HepG2 (cell line): ENCODE measurements around the gene FCMR. TPM values are rescaled to one million over a fixed set of nuclear protein-coding genes. Genes with fewer than 3 reads are reported as not detected.

ENCODE experiments used
- ATAC-seq: fragments of 200-7000 bp; cut with Tn5 transposase; 3 replicates; pipeline ENCODE4 v1.9.1; 2020; ENCODE audit warnings: mild to moderate bottlenecking, moderate library complexity
- BruUV-seq: library from RNA; stranded (reverse); fragments of 400-500 nt; replicated peaks from 2 replicates; lab custom pipeline; 2021; lab: Mats Ljungman, UMichigan
- CTCF ChIA-PET: fragments of 300-600 bp; formaldehyde crosslinking; extraction: SDS; loops from one replicate; lab custom pipeline; 2021; ENCODE audit warnings: low total read pairs, inconsistent platforms, low intra/inter-chr PET ratio; lab: Yijun Ruan, JAX
- POLR2A ChIA-PET: fragments of 350-600 bp; sonication (Branson Sonifier 250); formaldehyde crosslinking; loops from one replicate; lab custom pipeline; 2020; ENCODE audit warnings: antibody characterized with exemption, inconsistent platforms; lab: Yijun Ruan, JAX
- DNase-seq: peaks from one replicate; pipeline ENCODE4 v3.0.0-alpha.2; 2015; ENCODE audit warnings: low spot score
- FAIRE-seq: peaks from 3 replicates; lab custom pipeline; 2011; peaks lifted over from hg19 to GRCh38; lab: Jason Lieb, UNC
- H2AFZ ChIP-seq: one replicate; pipeline ENCODE4 v1.6.1; 2011; ENCODE audit warnings: low read length, inconsistent platforms
- H3K27ac ChIP-seq: fragments of 300-600 bp; 3 replicates; pipeline ENCODE4 v1.8.0; 2011; ENCODE audit warnings: mixed run types, mild to moderate bottlenecking, mixed read lengths, low read length, inconsistent platforms; ENCODE audit not compliant: insufficient read depth; ENCODE audit errors: extremely low read length
- H3K27me3 ChIP-seq, 2 experiments: fragments of 200-600 bp in 1 of 2; 2 replicates in 1 of 2; 3 replicates in 1 of 2; pipeline versions ENCODE4 v1.6.0 to v1.8.0; 2011; ENCODE audit warnings: low read length in 2 of 2, mild to moderate bottlenecking in 2 of 2, moderate library complexity in 2 of 2, inconsistent platforms in 1 of 2; ENCODE audit not compliant: insufficient read depth in 2 of 2, control insufficient read depth in 1 of 2
- H3K36me3 ChIP-seq, 2 experiments: fragments of 200-600 bp in 1 of 2; replicated peaks in 1 of 2; 2 replicates in 1 of 2; 3 replicates in 1 of 2; pipeline versions ENCODE4 v1.5.1 to v1.8.0; 2011; ENCODE audit warnings: low read length in 2 of 2, inconsistent platforms in 1 of 2; ENCODE audit not compliant: insufficient read depth in 2 of 2, control insufficient read depth in 1 of 2
- H3K4me1 ChIP-seq: 2 replicates; pipeline ENCODE4 v1.5.1; 2012; ENCODE audit warnings: low read length, inconsistent platforms; ENCODE audit not compliant: insufficient read depth
- H3K4me2 ChIP-seq: 2 replicates; pipeline ENCODE4 v1.6.0; 2011; ENCODE audit warnings: low read depth, low read length, inconsistent platforms
- H3K4me3 ChIP-seq, 3 experiments: fragments of 200-600 bp in 1 of 3; sonication (generic), shearing (Covaris generic) in 1 of 3; replicated peaks in 1 of 3; 2 replicates each; pipeline ENCODE4 v1.5.1; 2011 to 2016; ENCODE audit warnings: low read length in 3 of 3, inconsistent platforms in 2 of 3, low read depth in 2 of 3, mild to moderate bottlenecking in 2 of 3, control low read depth in 1 of 3, mixed read lengths in 1 of 3; ENCODE audit not compliant: insufficient read depth in 1 of 3
- H3K79me2 ChIP-seq: one replicate; pipeline ENCODE4 v1.6.1; 2011; ENCODE audit warnings: low read length, inconsistent platforms; ENCODE audit not compliant: insufficient read depth
- H3K9ac ChIP-seq: 2 replicates; pipeline ENCODE4 v1.6.0; 2011; ENCODE audit warnings: mild to moderate bottlenecking, low read depth, low read length, inconsistent platforms; ENCODE audit not compliant: insufficient read depth
- H3K9me3 ChIP-seq: 2 replicates; pipeline ENCODE4 v1.5.1; 2012; ENCODE audit warnings: mild to moderate bottlenecking, low read length
- H4K20me1 ChIP-seq: 2 replicates; pipeline ENCODE4 v1.6.0; 2011; ENCODE audit warnings: inconsistent platforms, mild to moderate bottlenecking, low read length, moderate library complexity; ENCODE audit not compliant: insufficient read depth
- FOXA3 ChIP-seq: IDR thresholded peaks from 2 replicates; pipeline ENCODE4 v1.6.1; 2016; ENCODE audit warnings: missing genetic modification reagents, missing compliant biosample characterization
- STAG1 ChIP-seq: sonication (generic); formaldehyde crosslinking; IDR thresholded peaks from 2 replicates; pipeline ENCODE4 v1.4.0; 2020; ENCODE audit warnings: missing genetic modification reagents
- TSC22D2 ChIP-seq: sonication (generic); formaldehyde crosslinking; IDR thresholded peaks from 2 replicates; pipeline ENCODE4 v1.5.1; 2020; ENCODE audit warnings: missing genetic modification reagents, mild to moderate bottlenecking, borderline replicate concordance
- ZC3H4 ChIP-seq: sonication (generic); formaldehyde crosslinking; IDR thresholded peaks from 2 replicates; pipeline ENCODE4 v1.4.0; 2020; ENCODE audit warnings: missing genetic modification reagents, borderline replicate concordance
- ZNF724P ChIP-seq: sonication (generic); formaldehyde crosslinking; IDR thresholded peaks from 2 replicates; pipeline ENCODE4 v1.8.0; 2022; ENCODE audit warnings: missing genetic modification reagents, borderline replicate concordance
- ZNF850 ChIP-seq: sonication (generic); formaldehyde crosslinking; conservative IDR thresholded peaks from 2 replicates; pipeline ENCODE4 v1.9.0; 2021; ENCODE audit warnings: mild to moderate bottlenecking, missing genetic modification reagents
- WGBS: methylation state at CpG from one replicate; pipeline ENCODE4 v1.1.6; 2017; ENCODE audit warnings: low lambda C conversion rate; 5-methylcytosine and 5-hydroxymethylcytosine counted together
- in situ Hi-C: cut with HindIII; loops from 2 replicates; pipeline ENCODE4 v1.10.0; 2017; ENCODE audit warnings: low pct_unique_long_range_greater_than_20kb; ENCODE audit not compliant: extremely low pct_ligation_motif_present
- intact Hi-C: fragments of 100-400 bp; cut with micrococcal nuclease; formaldehyde crosslinking; loops from one replicate; pipeline ENCODE4 v1.10.0; 2022; ENCODE audit not compliant: unreplicated experiment
- polyA plus RNA-seq, 8 experiments: library from polyadenylated mRNA; depleted of rRNA in 3 of 8; stranded (reverse) in 7 of 8; unstranded in 1 of 8; fragments of >200 nt; fragmentation: Illumina TruSeq in 4 of 8; extraction: Trizol in 4 of 8; gene quantifications; 2 replicates each; pipeline versions ENCODE4 v1.2.1 to v1.2.3, GENCODE V29; 2011 to 2016; ENCODE audit warnings: low read depth in 4 of 8, missing spikeins in 1 of 8, mixed read lengths in 1 of 8; ENCODE audit not compliant: insufficient read depth in 1 of 8
- total RNA-seq, 5 experiments: library from RNA; depleted of rRNA; stranded (reverse); fragments of >200 nt; fragmentation: Illumina TruSeq; extraction: Trizol; gene quantifications; 2 replicates each; pipeline ENCODE4 v1.2.3, GENCODE V29; 2016; ENCODE audit warnings: low read depth in 1 of 5
- TF ChIP-seq, protein P1 (sequence below): sonication (generic); formaldehyde crosslinking; IDR thresholded peaks from 2 replicates; pipeline ENCODE4 v1.5.0; 2020; ENCODE audit warnings: mild to moderate bottlenecking, missing genetic modification reagents, moderate library complexity
- TF ChIP-seq, protein P2 (sequence below): sonication (generic); formaldehyde crosslinking; IDR thresholded peaks from 2 replicates; pipeline ENCODE4 v1.4.0; 2020; ENCODE audit warnings: mild to moderate bottlenecking, missing genetic modification reagents
- TF ChIP-seq, protein P3 (sequence below): sonication (generic); formaldehyde crosslinking; conservative IDR thresholded peaks from 2 replicates; pipeline ENCODE4 v1.8.0; 2022; ENCODE audit warnings: mild to moderate bottlenecking, moderate library complexity, missing genetic modification reagents
- TF ChIP-seq, protein P4 (sequence below): sonication (generic); formaldehyde crosslinking; IDR thresholded peaks from 2 replicates; pipeline ENCODE4 v1.4.0; 2020; ENCODE audit warnings: mild to moderate bottlenecking, missing genetic modification reagents

FCMR gene
- total and polyA plus RNA-seq, 2 of the 13 experiments (the other 11 are each of a cell fraction or from before 2014, with no cell fraction given) = not detected

DNA sequence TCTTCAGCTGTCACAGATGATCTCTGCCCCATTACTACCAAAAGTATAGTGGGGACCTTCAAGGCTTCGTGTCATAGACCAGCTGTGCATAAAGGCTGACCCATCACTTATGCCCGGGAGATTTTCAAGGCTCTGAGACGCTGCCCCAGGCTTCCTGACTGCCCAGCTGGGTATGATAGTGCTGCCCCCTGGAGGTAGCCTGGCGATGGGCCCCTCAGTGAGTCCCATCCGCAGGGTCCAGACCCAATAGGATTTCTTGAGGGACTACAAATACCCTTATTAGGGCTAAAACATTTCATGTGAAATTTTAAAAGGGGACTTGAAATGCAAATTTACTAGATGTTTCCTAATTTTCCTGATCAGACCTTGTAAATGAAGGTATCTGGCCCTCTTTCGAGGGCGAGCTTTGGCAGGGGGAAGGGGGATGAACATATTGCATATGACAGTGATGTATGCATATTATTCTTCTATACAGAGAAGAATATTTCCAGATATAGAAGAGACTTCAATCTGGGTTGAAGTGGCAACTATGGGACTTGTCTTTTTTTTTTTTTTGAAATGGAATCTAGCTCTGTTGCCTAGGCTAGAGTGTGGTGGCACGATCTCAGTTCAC, 11.7 kb upstream of the FCMR start:
- H3K4me2 ChIP-seq = no peak overlapping the region
- TF ChIP-seq, protein P1, sequence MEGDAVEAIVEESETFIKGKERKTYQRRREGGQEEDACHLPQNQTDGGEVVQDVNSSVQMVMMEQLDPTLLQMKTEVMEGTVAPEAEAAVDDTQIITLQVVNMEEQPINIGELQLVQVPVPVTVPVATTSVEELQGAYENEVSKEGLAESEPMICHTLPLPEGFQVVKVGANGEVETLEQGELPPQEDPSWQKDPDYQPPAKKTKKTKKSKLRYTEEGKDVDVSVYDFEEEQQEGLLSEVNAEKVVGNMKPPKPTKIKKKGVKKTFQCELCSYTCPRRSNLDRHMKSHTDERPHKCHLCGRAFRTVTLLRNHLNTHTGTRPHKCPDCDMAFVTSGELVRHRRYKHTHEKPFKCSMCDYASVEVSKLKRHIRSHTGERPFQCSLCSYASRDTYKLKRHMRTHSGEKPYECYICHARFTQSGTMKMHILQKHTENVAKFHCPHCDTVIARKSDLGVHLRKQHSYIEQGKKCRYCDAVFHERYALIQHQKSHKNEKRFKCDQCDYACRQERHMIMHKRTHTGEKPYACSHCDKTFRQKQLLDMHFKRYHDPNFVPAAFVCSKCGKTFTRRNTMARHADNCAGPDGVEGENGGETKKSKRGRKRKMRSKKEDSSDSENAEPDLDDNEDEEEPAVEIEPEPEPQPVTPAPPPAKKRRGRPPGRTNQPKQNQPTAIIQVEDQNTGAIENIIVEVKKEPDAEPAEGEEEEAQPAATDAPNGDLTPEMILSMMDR (CRISPR knock-in tag) = peak; percentile 60
- TF ChIP-seq STAG1 (CRISPR knock-in tag) = peak; percentile 35
- TF ChIP-seq, protein P2, sequence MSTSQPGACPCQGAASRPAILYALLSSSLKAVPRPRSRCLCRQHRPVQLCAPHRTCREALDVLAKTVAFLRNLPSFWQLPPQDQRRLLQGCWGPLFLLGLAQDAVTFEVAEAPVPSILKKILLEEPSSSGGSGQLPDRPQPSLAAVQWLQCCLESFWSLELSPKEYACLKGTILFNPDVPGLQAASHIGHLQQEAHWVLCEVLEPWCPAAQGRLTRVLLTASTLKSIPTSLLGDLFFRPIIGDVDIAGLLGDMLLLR (CRISPR knock-in tag) = no peak
- TF ChIP-seq, all 625 proteins: peak for 2
- in situ Hi-C loops (loop anchor here (5.0 to 10.0 kb wide), 2 partner anchors 49 to 141 kb away; no protein-coding TSS in a partner anchor), intact Hi-C loops (no loop called here)
- Histone ChIP-seq H2AFZ (no peak overlapping the region), H3K79me2 (no peaks in the 10 kb centered on the region), H4K20me1 (no peaks in the 10 kb centered on the region), H3K9me3 (no peaks in the 10 kb centered on the region), H3K36me3 (no peaks in the 10 kb centered on the region), H3K27me3 (peaks cover 2 to 3% of the 10 kb centered on the region in 2 experiments; a peak in 3 of 5 replicates), H3K4me1 (no peaks in the 10 kb centered on the region), H3K9ac (no peak overlapping the region), H3K4me3 (no peak overlapping the region), H3K27ac (no peak overlapping the region)
- POLR2A ChIA-PET = no interaction called here
- no TSS peak for BruUV-seq
- CTCF ChIA-PET = interaction anchor here (1.4 kb wide), 1 partner anchor 46 kb away, joined by 4 read pairs; no protein-coding TSS in a partner anchor
- no peak for DNase-seq
- no peak for FAIRE-seq
- WGBS = 24% methylated on average over 5 of the region's 8 CpGs
- peak; percentile 54 for ATAC-seq

DNA sequence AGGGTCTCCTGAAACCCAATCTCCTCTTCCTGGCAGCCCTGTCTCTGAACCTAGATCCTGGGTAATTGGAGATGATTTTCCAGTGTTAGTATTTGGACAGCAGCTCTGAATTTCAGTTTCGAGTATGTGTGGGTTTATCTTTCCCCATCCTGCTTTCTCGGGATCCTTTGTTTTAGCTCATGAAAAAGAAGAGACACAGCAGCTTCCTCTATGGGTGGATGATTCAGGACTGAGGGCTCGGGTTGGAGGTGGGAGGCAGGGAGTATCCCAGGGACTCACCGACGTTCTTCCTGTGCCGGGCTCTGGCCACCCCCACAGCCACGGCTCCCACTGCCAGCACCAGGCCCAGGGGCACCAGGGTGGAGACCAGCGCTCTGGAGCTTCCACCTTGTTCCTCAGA, 10.4 kb upstream of the FCMR start:
- no peaks in the 10 kb centered on the region for H4K20me1 ChIP-seq
- no peak overlapping the region for H3K4me3 ChIP-seq
- H3K9ac ChIP-seq = no peak overlapping the region
- no peaks in the 10 kb centered on the region for H3K79me2 ChIP-seq
- no peaks in the 10 kb centered on the region for H3K36me3 ChIP-seq
- no peak overlapping the region for H3K27ac ChIP-seq
- no peaks in the 10 kb centered on the region for H3K9me3 ChIP-seq
- ChIA-PET CTCF (no interaction called here), POLR2A (no interaction called here)
- ATAC-seq = no peak
- intact Hi-C loops = no loop called here
- no peak overlapping the region for H3K4me2 ChIP-seq
- BruUV-seq = no TSS peak
- DNase-seq = no peak
- 50% methylated on average over 7 of the region's 8 CpGs for WGBS
- H3K4me1 ChIP-seq = peaks cover 5% of the 10 kb centered on the region
- in situ Hi-C loops = loop anchor here (5.0 to 10.0 kb wide), 2 partner anchors 50 to 143 kb away; no protein-coding TSS in a partner anchor
- peaks cover 0 to 1% of the 10 kb centered on the region in 2 experiments; a peak in 3 of 5 replicates for H3K27me3 ChIP-seq
- no peak overlapping the region for H2AFZ ChIP-seq
- FAIRE-seq = no peak
- no peak for TF ChIP-seq ZNF724P (CRISPR knock-in tag)
- no peak for TF ChIP-seq ZNF850 (CRISPR knock-in tag)
- no peak for TF ChIP-seq TSC22D2 (CRISPR knock-in tag)
- TF ChIP-seq, protein P3, sequence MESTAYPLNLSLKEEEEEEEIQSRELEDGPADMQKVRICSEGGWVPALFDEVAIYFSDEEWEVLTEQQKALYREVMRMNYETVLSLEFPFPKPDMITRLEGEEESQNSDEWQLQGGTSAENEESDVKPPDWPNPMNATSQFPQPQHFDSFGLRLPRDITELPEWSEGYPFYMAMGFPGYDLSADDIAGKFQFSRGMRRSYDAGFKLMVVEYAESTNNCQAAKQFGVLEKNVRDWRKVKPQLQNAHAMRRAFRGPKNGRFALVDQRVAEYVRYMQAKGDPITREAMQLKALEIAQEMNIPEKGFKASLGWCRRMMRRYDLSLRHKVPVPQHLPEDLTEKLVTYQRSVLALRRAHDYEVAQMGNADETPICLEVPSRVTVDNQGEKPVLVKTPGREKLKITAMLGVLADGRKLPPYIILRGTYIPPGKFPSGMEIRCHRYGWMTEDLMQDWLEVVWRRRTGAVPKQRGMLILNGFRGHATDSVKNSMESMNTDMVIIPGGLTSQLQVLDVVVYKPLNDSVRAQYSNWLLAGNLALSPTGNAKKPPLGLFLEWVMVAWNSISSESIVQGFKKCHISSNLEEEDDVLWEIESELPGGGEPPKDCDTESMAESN (CRISPR knock-in tag) = no peak
- TF ChIP-seq FOXA3 = no peak
- no peak for TF ChIP-seq ZC3H4 (CRISPR knock-in tag)
- TF ChIP-seq, protein P4, sequence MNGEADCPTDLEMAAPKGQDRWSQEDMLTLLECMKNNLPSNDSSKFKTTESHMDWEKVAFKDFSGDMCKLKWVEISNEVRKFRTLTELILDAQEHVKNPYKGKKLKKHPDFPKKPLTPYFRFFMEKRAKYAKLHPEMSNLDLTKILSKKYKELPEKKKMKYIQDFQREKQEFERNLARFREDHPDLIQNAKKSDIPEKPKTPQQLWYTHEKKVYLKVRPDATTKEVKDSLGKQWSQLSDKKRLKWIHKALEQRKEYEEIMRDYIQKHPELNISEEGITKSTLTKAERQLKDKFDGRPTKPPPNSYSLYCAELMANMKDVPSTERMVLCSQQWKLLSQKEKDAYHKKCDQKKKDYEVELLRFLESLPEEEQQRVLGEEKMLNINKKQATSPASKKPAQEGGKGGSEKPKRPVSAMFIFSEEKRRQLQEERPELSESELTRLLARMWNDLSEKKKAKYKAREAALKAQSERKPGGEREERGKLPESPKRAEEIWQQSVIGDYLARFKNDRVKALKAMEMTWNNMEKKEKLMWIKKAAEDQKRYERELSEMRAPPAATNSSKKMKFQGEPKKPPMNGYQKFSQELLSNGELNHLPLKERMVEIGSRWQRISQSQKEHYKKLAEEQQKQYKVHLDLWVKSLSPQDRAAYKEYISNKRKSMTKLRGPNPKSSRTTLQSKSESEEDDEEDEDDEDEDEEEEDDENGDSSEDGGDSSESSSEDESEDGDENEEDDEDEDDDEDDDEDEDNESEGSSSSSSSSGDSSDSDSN (CRISPR knock-in tag) = no peak
